HG02623 (cell line): ENCODE measurements around the gene ACTN4.

ENCODE experiments used
- ATAC-seq: cut with Tn5 transposase; IDR thresholded peaks from one replicate; pipeline ENCODE4 v1.9.1; 2021; ENCODE audit warnings: moderate library complexity; ENCODE audit not compliant: unreplicated experiment

The ACTN4 gene

DNA sequence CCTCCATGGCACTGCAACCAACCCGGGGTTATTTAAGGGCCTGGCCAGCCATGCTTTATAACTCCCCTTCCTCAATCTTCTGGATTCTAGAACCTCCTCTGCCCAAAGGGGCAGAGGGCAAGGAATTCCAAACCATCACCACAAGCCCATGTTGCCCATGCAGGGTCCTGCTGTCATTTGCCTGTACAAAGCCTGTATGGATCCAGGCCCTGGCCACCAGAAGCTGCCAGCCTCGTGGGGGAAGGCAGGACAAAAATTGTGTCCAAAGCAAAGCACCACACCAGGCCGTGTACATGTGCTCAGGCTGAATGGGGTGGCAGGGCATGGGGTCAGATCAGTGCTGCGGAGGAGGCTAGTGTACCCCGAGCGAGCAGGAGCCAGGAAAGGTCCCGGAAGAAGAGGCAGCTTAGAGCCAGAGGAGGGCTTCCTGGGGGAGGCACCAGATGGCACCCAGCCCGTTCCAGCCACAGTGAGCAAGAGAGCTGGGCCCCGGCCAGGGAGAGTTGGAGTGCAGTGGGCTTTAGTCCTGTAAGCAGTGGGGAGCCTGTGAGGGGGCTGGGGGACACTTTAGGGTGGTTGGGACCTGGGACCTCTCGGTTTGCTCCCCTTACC is 61.1 kb downstream of the ACTN4 start:
- ATAC-seq: no peak

DNA sequence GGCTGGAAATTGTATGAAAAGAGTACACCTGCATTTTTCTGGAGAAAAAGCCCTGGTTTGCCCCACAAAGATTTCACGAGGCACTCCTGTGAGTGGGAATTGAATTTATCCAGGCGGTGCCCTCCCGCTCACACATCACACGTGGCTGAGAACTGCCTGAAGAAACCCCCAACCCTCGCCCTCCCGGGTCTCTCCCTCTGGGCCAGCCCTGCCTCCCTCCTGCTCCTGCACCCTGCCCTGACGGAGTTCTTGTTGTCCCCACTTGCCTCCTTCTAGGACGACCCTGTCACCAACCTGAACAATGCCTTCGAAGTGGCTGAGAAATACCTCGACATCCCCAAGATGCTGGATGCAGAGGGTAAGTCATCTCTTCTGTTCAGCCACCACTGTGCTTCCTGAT is 61.7 kb downstream of the ACTN4 start:
- ATAC-seq: no peak

GRCh38 chr19:38709671-38710415 is 62.4 kb downstream of the ACTN4 start:
- ATAC-seq: no peak

GRCh38 chr19:38710416-38710702 is 62.9 kb downstream of the ACTN4 start:
- no peak for ATAC-seq

- no peak for ATAC-seq
Observed at GRCh38 chr19:38710928-38711725, 63.7 kb downstream of the ACTN4 start.

DNA sequence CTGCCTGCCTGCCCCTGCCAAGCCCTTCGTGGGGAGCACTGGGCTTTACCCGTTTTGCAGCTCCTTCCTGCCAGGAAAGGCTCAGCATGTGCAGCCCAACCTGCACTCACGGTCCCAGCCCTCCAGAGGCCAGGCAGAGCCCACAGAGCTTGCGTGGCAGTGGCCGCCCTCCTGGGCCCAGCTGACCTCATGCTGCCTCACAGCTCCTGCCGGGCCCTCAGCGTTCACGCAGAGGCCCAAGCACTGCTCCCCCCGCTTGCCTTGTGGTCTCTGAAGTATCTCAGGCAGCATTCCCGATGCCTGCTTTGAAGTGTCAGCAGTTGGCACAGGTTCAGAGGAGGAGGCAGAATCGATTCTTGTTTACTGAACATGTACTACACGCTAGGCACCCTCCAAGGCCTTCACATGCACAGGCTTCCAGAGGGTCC is 64.3 kb downstream of the ACTN4 start:
- no peak for ATAC-seq

DNA sequence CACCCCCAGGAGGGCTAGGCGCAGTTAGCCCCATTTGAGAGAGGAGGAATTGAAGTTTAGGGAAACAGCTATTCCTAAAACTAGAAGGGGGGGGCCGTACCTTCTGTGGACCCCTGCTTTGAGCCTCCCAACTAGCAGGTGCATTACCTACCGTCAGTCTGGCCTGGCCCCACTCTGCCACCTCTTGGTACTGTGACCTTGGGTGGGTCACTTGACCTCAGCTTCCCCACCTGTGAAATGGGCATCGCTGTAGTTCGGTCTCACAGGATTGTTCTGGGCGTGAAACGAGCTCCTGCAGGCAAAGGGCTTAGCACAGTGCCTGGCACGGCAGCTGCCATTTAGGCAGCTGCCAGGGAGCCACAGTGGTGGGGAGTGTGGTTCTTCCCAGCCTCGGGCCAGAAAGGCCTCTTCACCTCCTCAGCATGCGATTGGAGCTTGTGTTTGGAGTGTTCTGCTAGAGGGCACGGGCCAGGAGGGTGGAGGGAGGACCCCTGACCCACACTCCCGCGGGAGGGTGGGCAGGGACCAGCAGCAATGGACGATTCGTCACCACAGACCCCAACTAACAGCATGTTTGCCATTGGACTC is 64.8 kb downstream of the ACTN4 start:
- ATAC-seq: no peak

GRCh38 chr19:38713227-38713649 is 65.8 kb downstream of the ACTN4 start:
- ATAC-seq: no peak

DNA sequence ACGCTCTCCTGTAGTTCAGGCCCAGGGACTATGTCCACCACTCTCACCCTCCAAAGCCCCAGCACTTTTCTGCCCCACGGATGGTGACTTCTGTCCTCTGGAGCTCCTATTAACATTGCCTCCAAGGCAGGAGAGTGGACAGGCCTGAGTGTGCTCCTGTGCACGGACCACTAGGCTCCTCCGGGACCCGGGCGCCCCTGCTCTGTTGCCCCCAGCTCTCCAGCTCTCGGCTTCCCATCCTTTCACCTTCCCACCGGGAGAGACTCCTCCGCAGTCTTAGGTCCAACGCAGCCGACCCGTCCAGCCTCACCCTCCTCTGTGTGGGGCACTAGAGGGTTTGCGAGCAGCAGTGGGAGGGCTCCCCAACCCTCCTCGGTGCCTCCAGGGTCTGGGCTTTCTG is 66.4 kb downstream of the ACTN4 start:
- ATAC-seq: no peak

- ATAC-seq: no peak
Observed at GRCh38 chr19:38714354-38714778, 66.9 kb downstream of the ACTN4 start.

DNA sequence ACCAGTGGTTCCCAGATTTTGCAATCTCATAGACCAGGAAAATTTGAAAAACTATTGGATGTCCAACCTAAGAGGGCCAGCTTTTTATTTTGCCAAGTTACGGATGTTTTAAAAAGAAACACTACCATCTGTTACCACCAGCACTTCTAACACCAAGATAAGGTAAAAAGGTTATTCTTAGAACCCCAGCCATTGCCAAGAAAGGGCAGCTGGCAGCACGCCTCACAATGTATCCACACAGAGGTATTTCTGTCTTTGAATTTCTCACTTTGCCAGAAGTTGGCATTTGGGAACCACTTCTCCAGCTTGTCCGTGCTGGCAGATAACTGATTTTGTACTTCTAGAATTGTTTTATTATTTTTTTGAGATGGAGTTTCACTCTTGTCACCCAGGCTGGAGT is 68.1 kb downstream of the ACTN4 start:
- no peak for ATAC-seq

GRCh38 chr19:38717051-38717450 is 69.6 kb downstream of the ACTN4 start:
- ATAC-seq: no peak

DNA sequence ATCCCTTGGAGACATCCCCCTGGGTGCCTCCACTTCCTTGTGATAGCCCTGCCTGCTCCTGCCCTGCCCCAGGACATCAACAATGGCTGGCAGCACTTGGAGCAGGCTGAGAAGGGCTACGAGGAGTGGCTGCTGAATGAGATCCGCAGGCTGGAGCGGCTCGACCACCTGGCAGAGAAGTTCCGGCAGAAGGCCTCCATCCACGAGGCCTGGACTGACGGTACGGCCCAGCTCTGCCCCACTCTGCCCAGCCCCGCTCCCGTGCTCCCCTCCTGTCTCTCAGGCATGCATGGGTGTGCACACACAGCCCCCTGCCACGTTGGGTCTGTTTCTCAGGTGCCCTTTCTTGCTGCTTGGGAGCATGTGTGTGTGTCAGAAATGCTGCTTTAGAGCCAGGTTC is 70.4 kb downstream of the ACTN4 start:
- no peak for ATAC-seq

- no peak for ATAC-seq
Observed at GRCh38 chr19:38718747-38719543, 71.5 kb downstream of the ACTN4 start.

DNA sequence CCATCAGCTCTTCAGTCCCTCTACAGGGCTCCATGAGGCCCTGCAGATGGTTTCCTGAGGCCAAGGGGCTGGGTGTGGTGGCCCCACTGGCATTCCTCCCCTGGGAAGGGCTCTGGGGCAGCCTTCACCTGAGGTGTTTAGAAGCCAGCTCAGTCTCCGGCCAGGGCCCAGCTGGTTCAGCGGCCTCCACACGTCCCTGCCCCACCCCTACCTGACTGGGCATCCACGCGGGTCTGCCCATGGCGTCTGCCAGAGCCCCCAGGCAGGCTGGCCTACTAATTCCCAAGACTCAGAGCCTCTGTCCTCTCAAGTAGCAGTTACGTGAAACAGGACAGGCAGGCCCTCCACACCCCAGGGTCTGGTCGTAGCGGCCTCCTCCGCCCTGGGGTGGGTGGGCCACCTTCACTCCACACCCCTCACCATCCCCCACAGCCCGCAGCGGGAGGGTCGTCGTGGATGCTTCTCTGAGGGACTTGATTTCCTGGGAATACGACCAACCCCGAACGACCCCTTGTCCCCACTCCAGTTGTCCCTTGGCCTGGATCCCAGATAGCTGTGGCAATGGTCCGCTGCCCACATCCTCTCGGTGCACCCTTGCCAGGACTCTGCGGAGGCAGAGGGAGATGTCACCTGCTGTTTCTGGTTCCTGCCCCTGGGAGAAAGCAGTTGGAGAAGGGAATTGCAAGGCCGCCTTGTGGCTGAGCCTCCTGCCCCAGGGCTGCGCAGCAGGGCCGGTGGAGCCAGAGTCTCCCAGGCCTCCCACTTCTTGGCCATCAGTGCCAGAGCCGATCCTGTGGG is 72.5 kb downstream of the ACTN4 start:
- no peak for ATAC-seq

- no peak for ATAC-seq
Observed at GRCh38 chr19:38720559-38721236, 73.2 kb downstream of the ACTN4 start.

GRCh38 chr19:38721496-38721895 is 74.0 kb downstream of the ACTN4 start:
- ATAC-seq: no peak

DNA sequence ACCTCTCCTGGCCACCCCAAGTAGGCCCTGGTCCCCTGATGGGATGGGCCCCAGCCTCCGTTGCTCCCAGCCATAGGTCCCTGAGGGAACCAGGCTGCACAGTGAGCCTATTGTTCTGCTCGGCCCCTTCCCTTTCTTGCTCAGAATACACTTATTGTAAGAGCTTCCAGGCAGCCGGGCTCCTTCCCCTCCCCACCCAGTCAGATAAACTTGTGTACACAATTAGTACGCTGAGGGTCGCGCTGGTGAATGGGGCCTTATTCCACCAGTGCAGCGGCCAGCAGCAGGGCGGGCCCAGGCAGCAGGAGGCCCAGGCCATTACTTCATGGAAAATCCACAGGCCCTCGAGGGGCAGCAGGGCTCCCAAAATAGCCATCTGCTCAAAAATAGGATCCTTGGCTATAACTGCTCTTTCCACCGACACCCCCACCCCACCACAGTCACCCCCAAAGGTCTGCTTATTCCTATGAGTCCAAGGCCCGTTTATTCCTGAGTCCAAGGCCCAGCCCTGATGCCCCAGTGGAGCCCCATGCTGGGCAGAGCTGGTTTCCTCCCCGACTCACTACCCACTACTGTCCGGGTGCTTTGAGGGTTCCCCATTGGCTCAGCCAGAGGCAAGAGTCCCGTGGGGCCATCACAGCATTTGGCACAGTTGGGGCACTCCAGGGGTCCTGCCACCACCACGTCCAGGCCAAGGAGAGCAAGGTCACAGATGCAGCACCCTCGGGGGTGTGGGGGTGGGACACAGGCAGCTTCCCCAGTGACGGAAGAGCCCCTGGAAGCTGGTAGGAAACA is 74.7 kb downstream of the ACTN4 start:
- no peak for ATAC-seq
